Measurements from ENCODE around the gene MC3R. TPM values are rescaled to one million over a fixed set of nuclear protein-coding genes. Genes with fewer than 3 reads are reported as not detected.

MC3R gene
- total and polyA plus RNA-seq, 2 of the 4 experiments (the other 2 are of a cell fraction) = not detected

DNA sequence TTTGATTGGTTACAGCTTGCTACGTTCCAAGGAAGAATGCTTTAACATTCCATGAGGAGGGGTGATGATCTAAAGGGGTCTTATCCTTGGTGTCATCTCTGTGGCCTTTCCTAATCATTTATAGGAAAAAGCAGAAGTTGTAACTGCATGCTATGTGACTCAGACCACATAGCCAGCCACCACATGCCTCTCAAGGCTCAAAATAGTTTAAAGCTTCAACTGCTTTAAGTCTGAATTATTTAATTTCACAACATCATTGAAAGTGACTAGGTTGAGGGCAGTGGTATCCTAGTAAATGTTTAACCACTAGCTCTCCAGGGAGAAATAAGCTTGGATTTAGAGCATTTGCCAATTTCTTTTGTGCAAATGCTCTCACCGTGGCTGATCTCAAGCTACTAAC, 29.7 kb downstream of the MC3R start:
- Histone ChIP-seq H3K36me3 (ENCODE audit: control insufficient read depth, insufficient read depth, low read length) (no peaks in the 10 kb centered on the region), H3K4me1 (ENCODE audit: control insufficient read depth, insufficient read depth, low read length) (no peaks in the 10 kb centered on the region), H2AK5ac (ENCODE audit: low read depth, low read length) (no peak overlapping the region), H4K20me1 (ENCODE audit: insufficient read depth, low read length) (no peaks in the 10 kb centered on the region), H3K18ac (ENCODE audit: low read depth, low read length) (no peak overlapping the region), H4K8ac (ENCODE audit: low read depth in 2 of 2, low read length in 2 of 2) (no peak overlapping the region), H2BK15ac (ENCODE audit: low read depth, low read length) (no peak overlapping the region), H3K27me3 (ENCODE audit: control insufficient read depth, insufficient read depth, low read length) (no peaks in the 10 kb centered on the region), H3K9me3 (ENCODE audit: control insufficient read depth, insufficient read depth, low read length) (peaks cover 6% of the 10 kb centered on the region; the same call in 1 of the 2 replicates), H4K91ac (ENCODE audit: insufficient read depth, low read depth, low read length) (no peak overlapping the region), H2AK9ac (replicated peaks; ENCODE audit: low read depth, low read length, poor library complexity) (no peak overlapping the region), H3K23ac (ENCODE audit: low read depth, low read length) (no peak overlapping the region), H3K27ac (ENCODE audit: insufficient read depth, low read length) (no peak overlapping the region), H3K4ac (ENCODE audit: low read depth, low read length) (no peak overlapping the region), H3K79me1 (ENCODE audit: low read depth in 1 of 2, low read length in 2 of 2) (no peaks in the 10 kb centered on the region), H2BK20ac (ENCODE audit: low read depth, low read length) (no peak overlapping the region), H3K4me2 (ENCODE audit: low read depth, low read length) (no peak overlapping the region), H3K56ac (ENCODE audit: extremely low read depth, insufficient read depth, low read length) (no peak overlapping the region), H4K5ac (ENCODE audit: low read depth, low read length) (no peak overlapping the region), H2AFZ (replicated peaks; ENCODE audit: low read length, poor library complexity) (no peak overlapping the region), H3K4me3 (ENCODE audit: insufficient read depth, low read depth, low read length) (no peak overlapping the region), H3K9me1 (ENCODE audit: insufficient read depth, low read length) (no peaks in the 10 kb centered on the region), H2BK120ac (ENCODE audit: low read depth, low read length) (no peak overlapping the region), H3K14ac (replicated peaks; ENCODE audit: low read depth, low read length) (no peak overlapping the region), H2BK5ac (ENCODE audit: low read depth, low read length, poor library complexity, severe bottlenecking) (no peak overlapping the region), H3K9ac (ENCODE audit: low read depth, low read length) (no peak overlapping the region)
- ATAC-seq (ENCODE audit: low read depth) (no peak), DNase-seq (no peak)
- no TSS peak for BruUV-seq (replicated peaks)
- intact Hi-C loops (cut with micrococcal nuclease) = no loop called here
- no CpG with 5 or more reads among the region's 2 CpGs for WGBS, 2 experiments (ENCODE audit: extremely low coverage in 2 of 2, insufficient read length in 1 of 2)
- ChIA-PET POLR2A (ENCODE audit: unreplicated experiment) (no interaction called here), CTCF (no interaction called here)
- dilution Hi-C loops (cut with HindIII; ENCODE audit: low sequenced_read_pairs, unreplicated experiment) = no loop called here
- TF ChIP-seq POLR2A (IDR thresholded peaks at IDR 0.05; ENCODE audit: low read depth, low read length) (no peak), USF2 (IDR thresholded peaks at IDR 0.05; ENCODE audit: low read depth, low read length) (no peak), CHD1 (IDR thresholded peaks at IDR 0.05; ENCODE audit: low read depth, low read length) (no peak), BHLHE40 (IDR thresholded peaks at IDR 0.05; ENCODE audit: low read depth, low read length) (no peak), NFE2L2 (IDR thresholded peaks at IDR 0.05; ENCODE audit: low read depth, low read length) (no peak), RCOR1 (IDR thresholded peaks at IDR 0.05; ENCODE audit: insufficient replicate concordance, low read length) (no peak), CEBPB (IDR thresholded peaks at IDR 0.05; ENCODE audit: low read depth, low read length) (no peak), SMC3 (IDR thresholded peaks at IDR 0.05; ENCODE audit: low read depth, low read length) (no peak), MAZ (IDR thresholded peaks at IDR 0.05; ENCODE audit: borderline replicate concordance, low read depth, low read length) (no peak)
- TF ChIP-seq, protein P1, sequence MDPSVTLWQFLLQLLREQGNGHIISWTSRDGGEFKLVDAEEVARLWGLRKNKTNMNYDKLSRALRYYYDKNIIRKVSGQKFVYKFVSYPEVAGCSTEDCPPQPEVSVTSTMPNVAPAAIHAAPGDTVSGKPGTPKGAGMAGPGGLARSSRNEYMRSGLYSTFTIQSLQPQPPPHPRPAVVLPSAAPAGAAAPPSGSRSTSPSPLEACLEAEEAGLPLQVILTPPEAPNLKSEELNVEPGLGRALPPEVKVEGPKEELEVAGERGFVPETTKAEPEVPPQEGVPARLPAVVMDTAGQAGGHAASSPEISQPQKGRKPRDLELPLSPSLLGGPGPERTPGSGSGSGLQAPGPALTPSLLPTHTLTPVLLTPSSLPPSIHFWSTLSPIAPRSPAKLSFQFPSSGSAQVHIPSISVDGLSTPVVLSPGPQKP (IDR thresholded peaks at IDR 0.05; ENCODE audit: borderline replicate concordance, low read depth, low read length) = no peak
- in situ Hi-C loops (cut with MboI; ENCODE audit: low sequenced_read_pairs) = no loop called here

Data from IMR-90 (cell line).